Endothelial cell of umbilical vein (primary cell): ENCODE measurements around the gene TP73. TPM values are rescaled to one million over a fixed set of nuclear protein-coding genes. Genes with fewer than 3 reads are reported as not detected.

Experiments used
- BruUV-seq: library from RNA; stranded (reverse); fragments of 400-500 nt; replicated peaks from 2 replicates; lab custom pipeline; 2021; lab: Mats Ljungman, UMichigan
- CTCF ChIA-PET: fragments of 300-600, 350-600 bp; sonication (Branson Sonifier 250); formaldehyde crosslinking; loops from one replicate; lab custom pipeline; 2021; ENCODE audit warnings: antibody characterized with exemption, inconsistent platforms; lab: Charles Lee
- POLR2A ChIA-PET: fragments of 300-600, 350-600 bp; sonication (Branson Sonifier 250); formaldehyde crosslinking; loops from one replicate; lab custom pipeline; 2021; ENCODE audit warnings: antibody characterized with exemption, inconsistent platforms; lab: Charles Lee
- DNase-seq: peaks from one replicate; pipeline ENCODE4 v3.0.0-alpha.2; 2011; ENCODE audit warnings: low read depth, low spot score
- FAIRE-seq: peaks from 2 replicates; lab custom pipeline; 2011; peaks lifted over from hg19 to GRCh38; lab: Jason Lieb, UNC
- H2AFZ ChIP-seq: 2 replicates; pipeline ENCODE4 v1.6.0; 2012; ENCODE audit warnings: low read depth, low read length, control low read depth, inconsistent platforms
- H3K27ac ChIP-seq: 2 replicates; pipeline ENCODE4 v1.5.1; 2011; ENCODE audit warnings: low read depth, mild to moderate bottlenecking, control low read depth, low read length, moderate library complexity; ENCODE audit not compliant: insufficient read depth
- H3K27me3 ChIP-seq, 2 experiments: 2 replicates each; pipeline versions ENCODE4 v1.6.0 to v1.6.1; 2011; ENCODE audit warnings: low read length in 2 of 2, mixed read lengths in 1 of 2; ENCODE audit not compliant: control insufficient read depth in 2 of 2, insufficient read depth in 2 of 2
- H3K36me3 ChIP-seq, 2 experiments: 2 replicates in 1 of 2; 3 replicates in 1 of 2; pipeline ENCODE4 v1.5.1; 2011; ENCODE audit warnings: low read length in 2 of 2, mild to moderate bottlenecking in 1 of 2, moderate library complexity in 1 of 2; ENCODE audit not compliant: control insufficient read depth in 2 of 2, insufficient read depth in 2 of 2; ENCODE audit errors: extremely low read depth in 1 of 2
- H3K4me1 ChIP-seq: 3 replicates; pipeline ENCODE4 v1.5.1; 2011; ENCODE audit warnings: mild to moderate bottlenecking, low read length; ENCODE audit not compliant: control insufficient read depth, insufficient read depth; ENCODE audit errors: extremely low read depth
- H3K4me2 ChIP-seq: 2 replicates; pipeline ENCODE4 v1.6.1; 2011; ENCODE audit warnings: low read length, control low read depth, mixed read lengths; ENCODE audit not compliant: insufficient read depth
- H3K4me3 ChIP-seq, 3 experiments: fragments of 200-600 bp in 1 of 3; sonication (generic), shearing (Covaris generic) in 1 of 3; replicated peaks in 1 of 3; 2 replicates each; pipeline ENCODE4 v1.5.1; 2011 to 2016; ENCODE audit warnings: control low read depth in 3 of 3, low read length in 3 of 3, mild to moderate bottlenecking in 2 of 3, inconsistent platforms in 1 of 3, low read depth in 1 of 3, moderate library complexity in 1 of 3; ENCODE audit not compliant: insufficient read depth in 1 of 3
- H3K79me2 ChIP-seq: 2 replicates; pipeline ENCODE4 v1.6.0; 2012; ENCODE audit warnings: low read length, inconsistent platforms; ENCODE audit not compliant: control insufficient read depth, insufficient read depth
- H3K9ac ChIP-seq: replicated peaks from 2 replicates; pipeline ENCODE3; 2011; ENCODE audit warnings: low read length, control low read depth; ENCODE audit not compliant: insufficient read depth; ENCODE audit errors: extremely low read depth
- H3K9me1 ChIP-seq: replicated peaks from 3 replicates; pipeline ENCODE4 v1.6.0; 2011; ENCODE audit warnings: mild to moderate bottlenecking, low read length; ENCODE audit not compliant: control insufficient read depth, insufficient read depth; ENCODE audit errors: extremely low read depth
- H3K9me3 ChIP-seq: replicated peaks from 2 replicates; pipeline ENCODE4 v1.5.1; 2012; ENCODE audit warnings: low read length, inconsistent platforms; ENCODE audit not compliant: control insufficient read depth, insufficient read depth
- H4K20me1 ChIP-seq: replicated peaks from 2 replicates; pipeline ENCODE3; 2011; ENCODE audit warnings: mild to moderate bottlenecking, low read length; ENCODE audit not compliant: control insufficient read depth, insufficient read depth; ENCODE audit errors: extremely low read depth
- EZH2 ChIP-seq: IDR thresholded peaks from 2 replicates; pipeline ENCODE4 v1.6.1; 2012; ENCODE audit warnings: borderline replicate concordance, low read depth, mild to moderate bottlenecking, moderate library complexity, low read length, inconsistent platforms; ENCODE audit not compliant: severe bottlenecking
- FOS ChIP-seq: IDR thresholded peaks from 2 replicates; pipeline ENCODE4 v1.6.1; 2011; ENCODE audit warnings: mild to moderate bottlenecking, low read length, moderate library complexity, borderline replicate concordance; ENCODE audit not compliant: insufficient read depth
- JUN ChIP-seq: IDR thresholded peaks from 2 replicates; pipeline ENCODE4 v1.6.1; 2011; ENCODE audit warnings: borderline replicate concordance, low read depth; ENCODE audit not compliant: insufficient read length, insufficient read depth
- POLR2AphosphoS5 ChIP-seq: IDR thresholded peaks from 2 replicates; pipeline ENCODE4 v1.6.1; 2012; ENCODE audit warnings: low read depth, mild to moderate bottlenecking, control low read depth, low read length, moderate library complexity; ENCODE audit not compliant: insufficient read depth
- dilution Hi-C: fragments of 300-500 bp; cut with MboI; formaldehyde crosslinking; loops from one replicate; pipeline ENCODE4 v1.15.0; 2019; ENCODE audit warnings: low sequenced_read_pairs; ENCODE audit not compliant: extremely low pct_ligation_motif_present
- intact Hi-C: fragments of 100-400 bp; cut with micrococcal nuclease; formaldehyde crosslinking; loops from one replicate; pipeline ENCODE4 v1.10.0; 2022
- polyA plus RNA-seq, 4 experiments: library from polyadenylated mRNA; depleted of rRNA in 3 of 4; stranded (reverse) in 3 of 4; unstranded in 1 of 4; fragments of >200 nt; gene quantifications; 2 replicates each; pipeline versions ENCODE4 v1.2.1 to v1.2.3, GENCODE V29; 2011 to 2012; ENCODE audit warnings: missing spikeins in 1 of 4
- total RNA-seq: library from RNA; stranded (reverse); gene quantifications from 2 replicates; pipeline ENCODE4 v1.2.3, GENCODE V29; 2021

Gene TP73
- total and polyA plus RNA-seq, 2 donors (not counting 3 experiments of a cell fraction or from before 2014, with no cell fraction given), result 0.03 to 0.15 TPM

- Histone ChIP-seq H4K20me1 (no peaks in the 10 kb centered on the region), H3K9ac (no peak overlapping the region), H3K79me2 (no peaks in the 10 kb centered on the region), H3K9me1 (no peaks in the 10 kb centered on the region), H3K4me3 (no peak overlapping the region), H3K36me3 (peaks cover 0 to 33% of the 10 kb centered on the region in 2 experiments), H3K4me1 (peaks cover 13% of the 10 kb centered on the region), H3K27me3 (no peaks in the 10 kb centered on the region), H3K27ac (no peak overlapping the region), H3K4me2 (no peak overlapping the region), H3K9me3 (no peaks in the 10 kb centered on the region), H2AFZ (no peak overlapping the region)
- DNase-seq (no peak), FAIRE-seq (no peak)
- TF ChIP-seq EZH2 (no peak), FOS (no peak)
- ChIA-PET CTCF (interaction anchor here (1.7 to 3.9 kb wide), 3 partner anchors 8 to 175 kb away, joined by 4 to 20 read pairs (median 12); no protein-coding TSS in a partner anchor), POLR2A (no interaction called here)
- BruUV-seq, result no TSS peak
- intact Hi-C loops, result loop anchor here (10.0 kb wide), 1 partner anchor 1224 kb away; no protein-coding TSS in a partner anchor
- dilution Hi-C loops, result no loop called here
These were observed 23.9 kb upstream of the TP73 start for GRCh38 chr1:3628445-3628844.

GRCh38 chr1:3629561-3630160 is 22.7 kb upstream of the TP73 start:
- FAIRE-seq (no peak), DNase-seq (no peak)
- H3K27ac ChIP-seq, result no peak overlapping the region
- no peaks in the 10 kb centered on the region for H3K9me1 ChIP-seq
- dilution Hi-C loops (no loop called here), intact Hi-C loops (loop anchor here (10.0 kb wide), 1 partner anchor 1225 kb away; no protein-coding TSS in a partner anchor)
- TF ChIP-seq POLR2AphosphoS5, result no peak
- TF ChIP-seq EZH2, result no peak
- no peak for TF ChIP-seq JUN
- H3K4me2 ChIP-seq, result no peak overlapping the region
- H3K27me3 ChIP-seq, result no peaks in the 10 kb centered on the region
- POLR2A ChIA-PET, result no interaction called here
- no peaks in the 10 kb centered on the region for H3K9me3 ChIP-seq
- peaks cover 7% of the 10 kb centered on the region for H3K4me1 ChIP-seq
- H3K79me2 ChIP-seq, result no peaks in the 10 kb centered on the region
- BruUV-seq, result TSS peak; percentile 23
- no peaks in the 10 kb centered on the region for H4K20me1 ChIP-seq
- H2AFZ ChIP-seq, result no peak overlapping the region
- H3K36me3 ChIP-seq, result peaks cover 0 to 40% of the 10 kb centered on the region in 2 experiments
- H3K9ac ChIP-seq, result no peak overlapping the region
- no peak overlapping the region for H3K4me3 ChIP-seq
- CTCF ChIA-PET, result interaction anchor here (0.7 to 3.9 kb wide), 4 partner anchors 9 to 177 kb away, joined by 3 to 20 read pairs (median 8); no protein-coding TSS in a partner anchor
